Myocyte (in vitro differentiated cells): ENCODE results near the gene CENPU. TPM values are rescaled to one million over a fixed set of nuclear protein-coding genes. Genes with fewer than 3 reads are reported as not detected.

Experiments
- DNase-seq: peaks from one replicate; pipeline ENCODE4 v3.0.0-alpha.2; 2012; ENCODE audit warnings: low read depth
- total RNA-seq: library from RNA; depleted of rRNA; stranded (reverse); fragments of >200 nt; gene quantifications from 2 replicates; pipeline ENCODE4 v1.2.3, GENCODE V29; 2014

Gene CENPU
- total RNA-seq, 1 donor from 2014 or later = 18.1 TPM

DNA sequence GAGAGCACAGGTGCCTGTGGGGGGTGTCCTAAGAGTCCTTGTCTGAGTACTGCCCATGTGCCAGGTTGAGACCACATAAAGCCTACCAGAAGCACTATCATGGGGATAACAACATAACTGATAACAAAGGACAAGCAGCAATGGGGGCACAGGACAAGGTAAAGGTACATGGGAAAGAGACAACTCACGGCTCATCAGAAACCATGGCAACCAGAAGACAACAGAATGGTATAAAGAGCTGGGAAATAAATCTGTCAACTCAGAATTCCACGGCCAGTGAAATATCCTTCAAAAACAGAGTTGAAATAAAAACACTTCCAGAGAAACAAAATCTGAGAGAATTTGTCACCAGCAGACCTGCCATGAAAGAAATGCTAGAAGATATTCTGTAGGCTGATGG lies 20.0 kb downstream of the CENPU start:
- DNase-seq = no peak

DNA sequence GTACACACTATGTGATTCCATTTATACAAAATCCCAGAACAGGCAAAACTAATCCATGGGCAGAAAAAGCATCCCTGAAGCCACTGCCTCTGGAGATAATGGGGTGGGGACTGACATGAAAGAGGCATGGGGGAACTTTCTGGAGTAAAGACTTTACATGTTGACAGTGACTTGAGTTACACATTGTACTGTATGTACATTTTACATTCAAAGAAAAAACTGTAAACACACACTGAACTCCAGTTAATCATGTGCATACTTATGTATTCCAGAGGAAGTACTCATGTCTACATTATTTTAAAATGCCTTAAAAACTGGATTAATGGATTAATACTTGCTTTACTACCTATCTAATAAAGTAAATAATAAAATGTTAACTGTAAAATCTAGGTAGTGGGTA lies 21.6 kb downstream of the CENPU start:
- DNase-seq = no peak

DNA sequence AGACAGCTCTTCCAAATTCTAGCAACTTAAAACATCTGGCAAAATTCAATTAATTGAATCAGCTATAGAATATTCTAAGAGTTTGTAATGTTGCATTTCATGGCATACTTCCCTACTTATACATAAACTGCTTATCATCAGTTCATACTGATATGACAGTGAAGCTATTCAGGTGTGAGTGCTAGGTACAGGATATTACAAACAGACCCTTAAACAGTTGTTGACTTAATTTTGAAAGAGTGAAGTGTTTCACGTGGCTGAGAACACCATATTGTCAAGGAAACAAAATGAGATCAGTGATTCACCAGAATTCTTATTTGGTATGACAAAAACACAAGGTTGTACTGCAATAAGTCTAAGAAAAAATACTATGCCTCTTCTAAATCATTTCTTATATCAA lies 27.4 kb downstream of the CENPU start:
- DNase-seq = no peak

DNA sequence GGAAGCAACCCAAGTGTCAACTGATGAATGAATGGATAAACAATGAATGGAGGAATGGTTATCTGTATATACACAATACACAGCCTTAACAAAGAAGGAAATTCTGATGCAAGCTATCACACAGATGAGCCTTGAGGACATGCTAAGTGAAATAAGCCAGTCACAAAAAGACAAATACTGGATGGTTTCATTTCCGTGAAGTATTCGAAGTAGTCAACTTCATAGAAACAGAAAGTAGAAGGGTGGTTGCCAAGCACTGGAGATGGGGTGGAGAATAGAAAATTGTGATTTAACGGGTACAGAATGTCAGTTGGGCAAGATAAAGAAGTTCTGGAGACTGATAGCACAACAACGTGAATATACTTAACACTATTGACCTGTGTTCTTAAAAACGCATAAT lies 28.2 kb downstream of the CENPU start:
- no peak for DNase-seq

DNA sequence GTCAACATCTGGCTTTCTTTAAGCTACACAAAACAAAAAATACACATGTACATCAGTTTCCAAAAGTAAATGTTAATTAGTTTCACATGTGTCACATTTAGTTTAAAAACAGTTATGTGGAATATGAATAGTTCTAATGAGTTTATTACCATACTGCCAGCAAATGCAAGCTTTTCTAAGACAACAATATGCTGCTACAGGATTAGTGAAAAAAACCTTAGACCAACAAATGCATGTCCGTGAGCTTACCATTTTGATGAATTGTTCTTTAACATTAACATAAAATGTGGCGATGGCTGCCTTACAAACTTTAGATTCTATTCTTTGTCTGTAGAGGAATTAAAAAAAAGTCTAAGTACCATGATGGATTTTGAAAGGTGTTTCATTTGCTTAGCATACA lies 31.8 kb downstream of the CENPU start:
- DNase-seq = no peak

DNA sequence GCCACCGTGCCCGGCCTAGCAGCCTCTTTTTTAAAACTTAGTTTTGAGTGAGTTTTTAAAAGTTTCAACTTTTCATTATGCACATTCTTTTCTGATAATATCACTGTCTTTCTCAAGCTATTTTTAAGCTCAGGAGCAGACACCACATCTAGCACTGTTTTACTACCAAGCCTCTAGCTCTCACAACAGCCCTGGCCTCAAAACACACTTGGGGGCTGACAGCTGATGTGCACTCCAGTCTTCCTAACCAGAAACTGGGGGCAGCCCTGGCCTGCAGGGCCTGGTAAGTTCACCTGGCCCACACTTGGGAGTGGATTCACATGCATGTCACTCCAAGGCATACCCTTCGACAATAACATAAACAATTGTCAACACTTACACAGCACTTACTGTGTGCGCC lies 34.0 kb downstream of the CENPU start:
- DNase-seq = peak; percentile 61

DNA sequence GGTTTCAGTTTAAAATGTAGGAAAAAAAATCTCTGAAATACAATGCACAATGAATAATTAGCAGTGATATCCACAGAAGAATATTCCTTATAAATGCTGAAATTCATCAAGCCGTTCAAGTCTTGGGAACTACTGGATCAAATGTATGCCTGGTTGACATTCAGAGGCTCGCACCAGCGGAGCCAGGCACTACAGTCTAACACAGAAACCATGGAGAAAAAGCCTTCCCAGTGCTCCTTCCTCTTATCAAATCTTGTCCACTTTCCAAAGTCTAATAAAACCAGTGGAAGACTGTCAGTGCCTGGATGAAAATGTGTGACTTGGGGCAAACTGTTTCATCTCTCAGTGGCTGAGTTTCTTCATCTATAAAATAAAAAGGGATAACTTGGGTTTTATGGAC lies 35.9 kb downstream of the CENPU start:
- no peak for DNase-seq

DNA sequence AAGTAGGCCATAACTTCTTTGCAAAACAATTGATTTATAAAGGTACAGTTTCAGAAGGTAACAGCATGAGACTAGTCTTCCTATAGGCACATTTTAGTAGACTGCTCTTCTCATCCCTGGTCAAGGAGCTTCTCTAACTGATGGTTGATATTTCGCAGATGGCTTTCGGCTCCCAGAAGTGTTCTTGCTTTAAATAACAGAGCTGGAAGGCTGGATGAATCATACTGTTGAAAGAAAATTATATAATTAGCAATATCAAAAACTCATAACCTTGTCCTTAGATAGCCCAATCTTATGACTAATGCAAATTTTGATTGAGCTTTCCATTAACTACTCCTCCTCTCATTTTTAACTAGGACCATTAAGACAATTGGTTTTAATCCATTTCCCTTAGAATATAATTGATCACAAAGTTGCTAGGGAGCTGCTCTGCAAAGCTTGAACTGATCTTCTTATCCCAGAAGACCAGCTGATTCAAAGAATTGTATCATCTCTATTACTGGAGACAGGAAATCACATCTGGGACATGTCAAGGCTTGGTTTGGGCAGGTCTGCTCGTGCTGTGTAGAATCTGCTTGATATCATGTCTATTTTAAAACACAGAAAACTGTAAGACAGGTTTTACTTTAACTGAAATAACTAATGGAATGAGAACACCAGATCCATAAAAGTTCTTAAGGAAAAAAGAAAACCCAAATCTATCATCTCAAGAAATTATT lies 38.6 kb downstream of the CENPU start:
- DNase-seq = peak; percentile 61

DNA sequence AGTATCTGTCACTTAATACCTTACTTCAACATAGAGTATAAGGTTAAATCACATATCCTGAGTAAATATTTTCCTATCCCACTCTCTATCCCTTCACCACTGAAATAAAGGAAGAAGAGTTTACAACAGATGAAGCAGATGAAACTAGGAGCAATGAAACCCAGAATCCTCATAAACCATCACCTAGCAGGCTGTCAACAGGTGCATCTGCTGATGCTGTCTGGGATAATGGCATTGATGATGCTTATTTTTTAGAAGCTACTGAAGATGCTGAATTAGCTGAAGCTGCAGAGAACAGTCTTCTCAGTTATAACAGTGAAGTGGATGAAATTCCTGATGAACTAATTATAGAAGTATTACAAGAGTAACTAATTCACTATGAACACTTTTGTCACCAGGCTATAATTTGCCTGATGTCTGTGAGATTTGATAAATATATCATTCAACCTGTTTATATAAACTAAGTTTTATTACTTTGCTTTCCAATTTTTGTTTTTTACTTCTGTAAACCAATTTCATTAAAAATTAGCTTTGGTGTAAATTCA lies 39.4 kb downstream of the CENPU start:
- no peak for DNase-seq

DNA sequence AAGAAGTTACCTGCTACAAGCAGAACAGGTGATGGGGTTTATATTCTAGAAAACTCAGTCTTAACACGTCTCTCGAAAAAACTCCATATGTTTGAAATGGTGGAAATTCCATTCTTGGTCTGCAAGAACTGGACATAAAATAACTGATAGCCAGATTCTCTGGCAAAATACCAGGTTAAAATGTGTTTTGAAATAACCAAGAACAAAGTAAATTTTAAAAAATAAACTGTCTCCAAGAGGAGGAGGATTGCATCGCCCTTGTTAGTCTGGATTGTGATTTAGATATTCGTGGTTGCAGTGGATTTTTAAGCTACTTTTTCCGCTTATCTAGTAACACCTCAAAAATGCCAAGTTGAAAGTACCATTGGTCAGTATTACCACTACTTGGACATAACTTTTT lies 40.8 kb downstream of the CENPU start:
- DNase-seq = no peak

DNA sequence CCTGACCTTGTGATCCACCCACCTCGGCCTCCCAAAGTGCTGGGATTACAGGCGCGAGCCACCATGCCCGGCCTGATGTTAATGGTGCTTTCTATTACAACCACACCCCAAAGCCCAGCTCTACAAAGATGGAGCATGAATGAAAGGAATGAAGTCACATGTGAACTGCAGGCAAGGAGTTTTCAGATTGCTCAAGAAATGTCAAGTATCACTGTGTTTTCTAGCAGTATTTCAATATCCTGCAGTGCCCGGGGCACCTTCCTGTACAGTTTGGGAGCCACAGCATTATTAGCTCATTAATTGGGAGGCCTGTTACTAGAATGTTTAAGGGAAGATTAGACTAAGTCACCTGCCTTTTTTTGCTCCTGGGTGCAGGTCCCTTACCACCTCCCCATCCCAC lies 44.2 kb downstream of the CENPU start:
- DNase-seq = no peak

DNA sequence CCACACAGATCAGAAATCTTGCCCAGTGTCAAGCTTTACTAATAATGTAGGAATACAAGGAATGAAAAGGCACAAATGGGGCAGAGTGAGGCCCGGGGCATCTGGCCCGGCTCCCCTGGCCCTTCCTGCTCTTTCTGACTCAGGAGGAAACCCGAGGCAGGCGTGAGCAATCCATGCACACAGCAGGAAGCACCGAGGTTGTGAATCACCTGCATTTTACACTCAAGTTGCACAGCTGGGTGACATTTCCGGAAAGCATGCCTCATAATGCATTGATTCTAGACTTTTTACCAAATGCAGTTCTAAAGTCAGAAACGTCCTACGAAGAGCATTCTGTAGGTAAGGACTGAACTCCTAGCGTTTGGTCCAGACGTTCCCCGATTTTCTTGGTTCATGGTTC lies 45.4 kb downstream of the CENPU start:
- peak; percentile 30 for DNase-seq

DNA sequence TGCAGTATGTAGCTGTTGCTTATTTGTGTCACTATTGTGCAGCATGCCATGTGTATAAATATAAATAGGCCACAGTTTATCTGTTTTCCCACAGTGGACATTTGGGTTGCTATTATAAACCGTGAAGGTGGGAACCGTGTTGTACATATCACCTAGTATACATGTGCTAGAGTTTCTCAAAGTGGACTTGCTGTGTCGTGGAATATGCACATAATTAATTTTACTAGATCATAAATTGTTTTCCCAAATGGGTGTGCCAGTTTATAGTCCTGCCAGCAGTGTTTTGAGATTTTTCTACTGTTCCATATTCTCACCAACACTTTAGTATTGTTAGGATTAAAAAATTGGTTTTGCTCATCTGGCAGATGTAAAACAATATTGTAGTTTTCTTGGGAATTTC lies 45.9 kb downstream of the CENPU start:
- DNase-seq = no peak

DNA sequence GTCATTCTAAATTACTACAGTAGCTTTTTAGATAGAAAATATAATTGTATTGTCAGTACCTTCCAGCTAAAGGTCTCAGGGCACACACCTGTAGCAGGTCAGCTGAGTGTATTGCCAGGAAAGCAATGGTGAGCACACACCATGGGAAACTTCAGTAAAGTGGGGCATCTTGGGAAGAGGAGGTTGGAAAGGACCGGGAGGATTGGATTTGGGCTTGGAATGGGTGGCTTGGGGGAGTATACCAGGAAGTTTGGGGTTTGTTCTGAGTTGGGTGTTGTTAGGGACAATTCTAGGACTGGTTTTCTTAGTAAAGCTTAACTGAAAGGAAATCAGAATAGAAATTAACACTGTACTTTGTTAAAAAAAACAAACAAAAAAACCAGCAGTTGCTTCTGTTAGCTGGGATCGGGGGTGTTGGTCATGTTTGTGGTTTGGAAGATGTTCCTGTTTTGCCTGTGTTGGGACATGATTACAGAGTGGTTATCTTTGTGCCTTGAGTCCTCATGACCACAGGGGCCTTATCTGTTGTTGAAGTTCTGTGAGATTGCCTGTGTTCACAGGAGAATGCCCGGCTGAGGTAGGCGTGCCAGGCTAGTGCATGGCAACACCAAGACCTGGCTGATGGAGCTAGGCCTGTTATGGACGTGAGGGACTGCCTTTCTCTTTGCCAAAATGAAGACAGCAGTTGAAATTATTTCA lies 49.3 kb downstream of the CENPU start:
- DNase-seq = peak; percentile 65

DNA sequence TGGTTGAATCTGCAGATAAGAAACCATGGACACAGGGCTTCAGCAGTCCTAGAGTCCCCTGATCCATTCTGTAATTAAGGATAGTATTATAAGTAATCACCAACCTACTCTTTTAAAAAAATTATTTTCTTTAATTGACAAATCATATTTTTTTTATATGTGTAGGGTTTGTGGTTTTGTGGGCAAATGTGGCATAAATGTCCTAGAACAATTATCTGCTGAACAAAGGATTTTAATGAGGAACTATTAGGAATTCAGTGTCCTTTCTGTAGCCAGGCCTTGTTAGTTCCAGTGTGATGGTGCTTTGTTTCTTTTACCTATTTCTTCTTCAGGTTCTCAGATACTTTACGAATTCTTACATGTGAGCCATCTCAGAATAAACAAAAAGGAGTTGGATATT lies 52.0 kb downstream of the CENPU start:
- no peak for DNase-seq

DNA sequence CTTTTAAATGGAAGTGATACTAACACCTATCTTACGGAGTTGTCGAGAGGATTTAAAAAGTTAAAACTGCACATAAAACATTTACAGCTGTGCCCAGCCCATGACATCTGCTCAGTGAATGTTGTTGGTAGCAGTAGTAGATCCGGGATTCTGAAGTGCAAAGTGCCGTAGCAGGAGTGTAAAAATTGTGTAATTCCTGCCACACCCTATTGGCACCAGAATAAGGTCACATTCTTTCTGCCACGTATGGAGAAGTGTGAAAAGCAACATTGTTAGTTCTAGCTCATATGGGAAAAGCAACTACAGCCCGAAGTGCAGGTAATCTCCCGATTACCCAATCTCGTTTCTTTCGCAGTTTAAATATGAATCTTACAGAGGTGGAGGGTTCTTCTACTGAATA lies 53.2 kb downstream of the CENPU start:
- no peak for DNase-seq

DNA sequence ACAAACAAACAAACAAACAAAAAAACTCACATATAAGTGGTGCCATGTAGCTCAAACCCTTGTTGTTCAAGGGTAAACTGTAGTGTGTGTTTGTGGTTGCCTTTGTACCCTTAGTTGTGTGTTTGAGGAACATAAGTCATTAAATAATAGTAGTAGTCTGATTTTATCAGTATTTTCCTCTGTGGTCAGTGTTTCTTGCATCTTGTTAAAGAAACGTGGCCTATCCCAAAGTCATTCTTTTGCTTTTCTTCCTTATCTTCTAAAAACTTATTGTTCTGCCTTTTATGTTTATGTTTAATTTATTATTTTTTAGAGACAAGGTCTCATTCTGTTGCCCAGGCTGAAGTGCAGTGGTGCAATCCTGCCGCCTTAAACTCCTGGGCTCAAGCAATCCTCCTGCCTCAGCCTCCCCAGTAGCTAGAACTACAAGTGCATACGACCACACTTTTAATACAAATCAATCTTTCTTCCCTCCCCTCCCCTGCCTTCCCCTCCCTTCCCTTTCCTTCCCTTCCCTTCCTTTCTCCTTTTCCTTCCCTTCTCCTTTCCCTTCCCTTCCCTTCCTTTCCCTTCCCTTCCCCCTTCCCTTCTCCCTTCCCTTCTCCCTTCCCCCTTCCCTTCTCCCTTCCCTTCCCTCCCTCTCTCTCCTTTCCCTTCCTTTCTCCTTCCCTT lies 57.9 kb downstream of the CENPU start:
- DNase-seq = no peak

DNA sequence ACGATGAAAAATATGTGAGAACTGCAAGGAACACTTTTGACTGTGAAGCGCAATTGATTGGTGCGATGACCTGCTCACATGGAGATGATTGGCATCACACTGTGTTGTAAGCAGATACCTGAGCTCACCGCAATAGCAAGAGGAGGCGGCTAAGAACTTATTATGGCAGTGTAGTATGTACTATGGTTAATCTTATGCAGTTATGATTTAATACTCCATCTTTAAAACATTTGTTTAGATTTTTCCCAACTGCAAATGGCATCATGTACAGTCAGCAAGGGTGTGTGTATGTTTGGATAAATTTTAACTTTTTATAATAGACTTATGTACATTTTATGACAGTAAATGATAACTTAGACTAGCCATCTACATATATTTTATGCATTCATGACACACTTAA lies 58.9 kb downstream of the CENPU start:
- DNase-seq = no peak

DNA sequence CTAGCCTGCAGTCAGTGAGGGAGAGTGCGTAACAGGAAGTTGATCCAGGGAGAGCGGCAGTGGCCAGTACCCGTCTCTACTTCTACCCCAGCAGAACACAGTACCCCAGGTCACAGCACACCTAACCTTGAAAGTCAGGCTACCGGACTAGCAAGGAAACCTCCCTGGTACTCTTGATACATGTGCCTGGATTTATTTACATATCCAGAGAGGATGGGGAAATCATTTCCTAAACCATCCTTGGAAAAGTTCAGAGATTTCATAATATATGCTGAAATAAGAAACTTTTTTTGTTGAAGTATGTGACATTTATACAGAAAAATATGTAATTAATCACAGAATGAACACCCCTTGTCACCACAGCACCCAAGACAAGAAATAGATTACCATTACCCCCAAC lies 59.9 kb downstream of the CENPU start:
- DNase-seq = no peak

DNA sequence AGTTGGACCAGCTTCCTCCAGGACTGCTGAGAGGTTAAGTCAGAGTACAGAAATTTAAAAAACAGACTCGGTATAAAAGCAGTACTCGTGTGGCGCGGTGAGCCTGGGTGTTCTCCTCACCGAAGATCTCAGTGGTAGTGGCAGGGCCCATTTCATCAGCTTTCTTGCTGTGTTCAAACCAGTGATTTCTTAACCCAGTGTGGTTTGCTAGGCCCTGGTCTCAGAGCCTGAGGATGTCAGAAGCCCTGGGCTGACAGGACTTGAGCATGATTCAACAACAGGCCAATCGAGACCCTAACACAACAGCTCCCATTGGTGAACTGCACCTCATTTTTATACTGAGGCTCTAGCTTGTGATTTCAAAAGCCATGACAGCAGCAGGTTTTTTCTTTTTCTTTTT lies 61.2 kb downstream of the CENPU start:
- DNase-seq = no peak

DNA sequence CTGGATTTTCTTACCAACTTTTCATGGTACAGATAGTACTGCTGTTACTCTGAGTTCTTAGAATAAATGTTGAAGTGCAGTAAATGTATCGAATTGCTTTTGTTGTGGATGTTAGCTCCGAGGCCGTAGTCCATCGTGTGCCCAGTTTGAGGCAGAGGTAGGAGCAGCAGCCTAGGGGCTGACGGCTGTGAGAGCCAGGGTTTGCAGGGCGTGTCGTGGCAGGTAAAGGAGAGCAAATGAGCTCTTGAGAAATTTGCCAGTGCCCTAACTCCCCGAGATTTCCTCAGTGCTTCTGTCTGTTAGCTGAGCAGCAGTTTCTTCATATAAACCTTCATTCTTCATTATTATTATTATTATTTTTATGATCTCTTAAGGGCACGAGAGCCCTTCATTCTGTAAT lies 62.8 kb downstream of the CENPU start:
- no peak for DNase-seq

DNA sequence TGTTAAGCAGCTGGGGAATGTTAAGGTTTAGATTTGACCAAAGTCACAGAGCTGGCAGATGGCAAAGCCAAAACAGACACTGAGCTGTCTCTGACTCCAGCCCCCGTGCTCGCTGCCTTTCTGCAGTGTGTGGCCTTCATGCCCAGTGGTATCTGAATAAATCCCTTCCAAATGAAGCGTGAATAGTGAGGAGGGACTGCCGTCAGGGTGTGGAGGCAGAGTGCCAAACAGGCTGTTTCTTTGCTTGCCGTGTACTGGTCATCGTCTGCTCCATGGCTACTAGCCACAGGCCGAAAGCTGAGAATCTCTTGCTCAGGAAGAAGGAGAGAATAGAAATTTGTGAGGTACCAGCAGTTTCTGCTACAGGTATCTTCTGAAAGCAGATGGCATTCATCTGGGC lies 64.6 kb downstream of the CENPU start:
- DNase-seq = no peak
